Neuronal stem cell (in vitro differentiated cells): ENCODE results near the gene DMAC2.
A peak's percentile ranks its signal among the peaks of the same experiment; 100 is the strongest.

Source experiments
- DNase-seq: peaks from one replicate; pipeline ENCODE4 v3.0.0-alpha.2; 2013; ENCODE audit warnings: low spot score
- H2AFZ ChIP-seq: one replicate; pipeline ENCODE4 v1.6.1; 2013; ENCODE audit warnings: mild to moderate bottlenecking, low read length, inconsistent platforms
- H2AK5ac ChIP-seq: 2 replicates; pipeline ENCODE4 v1.6.1; 2013; ENCODE audit warnings: low read depth, mild to moderate bottlenecking, inconsistent platforms, low read length, moderate library complexity, mixed read lengths
- H2BK120ac ChIP-seq: 2 replicates; pipeline ENCODE4 v1.6.1; 2013; ENCODE audit warnings: low read depth, mild to moderate bottlenecking, inconsistent platforms, low read length, moderate library complexity, mixed read lengths
- H2BK12ac ChIP-seq: one replicate; pipeline ENCODE4 v1.6.1; 2013; ENCODE audit warnings: low read length, inconsistent platforms
- H2BK15ac ChIP-seq: 2 replicates; pipeline ENCODE4 v1.6.1; 2013; ENCODE audit warnings: mild to moderate bottlenecking, low read length, inconsistent platforms, mixed read lengths
- H2BK5ac ChIP-seq: one replicate; pipeline ENCODE4 v1.6.1; 2013; ENCODE audit warnings: inconsistent platforms, mild to moderate bottlenecking, low read length, moderate library complexity
- H3K14ac ChIP-seq: one replicate; pipeline ENCODE4 v1.6.1; 2013; ENCODE audit warnings: low read length, inconsistent platforms
- H3K18ac ChIP-seq: 2 replicates; pipeline ENCODE4 v1.6.1; 2013; ENCODE audit warnings: low read length, inconsistent platforms
- H3K23ac ChIP-seq: 2 replicates; pipeline ENCODE4 v1.6.1; 2013; ENCODE audit warnings: low read depth, mild to moderate bottlenecking, mixed read lengths, low read length, inconsistent platforms; ENCODE audit not compliant: poor library complexity
- H3K27ac ChIP-seq: replicated peaks from 3 replicates; pipeline ENCODE4 v1.5.1; 2013; ENCODE audit warnings: low read length, inconsistent platforms
- H3K27me3 ChIP-seq, 3 experiments: 2 replicates each; pipeline ENCODE4 v1.6.1; 2013; ENCODE audit warnings: low read length in 3 of 3, mild to moderate bottlenecking in 2 of 3, inconsistent platforms in 1 of 3, low read depth in 1 of 3, mixed read lengths in 1 of 3, moderate library complexity in 1 of 3; ENCODE audit not compliant: control insufficient read depth in 3 of 3, insufficient read depth in 3 of 3
- H3K36me3 ChIP-seq, 2 donors: replicated peaks in 1 of 2; 2 replicates each; pipeline ENCODE4 v1.6.1; 2013; ENCODE audit warnings: low read length in 2 of 2; ENCODE audit not compliant: control insufficient read depth in 2 of 2, insufficient read depth in 2 of 2
- H3K4ac ChIP-seq: 2 replicates; pipeline ENCODE4 v1.6.1; 2013; ENCODE audit warnings: inconsistent platforms, mild to moderate bottlenecking, low read length, moderate library complexity
- H3K4me1 ChIP-seq, 2 donors: 1 replicate in 1 of 2; 2 replicates in 1 of 2; pipeline ENCODE4 v1.6.1; 2013; ENCODE audit warnings: low read length in 2 of 2, low read depth in 1 of 2; ENCODE audit not compliant: control insufficient read depth in 2 of 2, insufficient read depth in 1 of 2
- H3K4me2 ChIP-seq: one replicate; pipeline ENCODE4 v1.6.1; 2013; ENCODE audit warnings: mild to moderate bottlenecking, low read length, inconsistent platforms; ENCODE audit not compliant: insufficient read depth, poor library complexity, severe bottlenecking
- H3K4me3 ChIP-seq, 2 donors: 2 replicates each; pipeline ENCODE4 v1.5.1; 2013; ENCODE audit warnings: low read length in 2 of 2, mild to moderate bottlenecking in 2 of 2, inconsistent platforms in 1 of 2, moderate library complexity in 1 of 2
- H3K79me1 ChIP-seq: one replicate; pipeline ENCODE4 v1.6.1; 2013; ENCODE audit warnings: low read depth, mild to moderate bottlenecking, inconsistent platforms, low read length, moderate library complexity
- H3K9ac ChIP-seq: one replicate; pipeline ENCODE4 v1.6.1; 2013; ENCODE audit warnings: mild to moderate bottlenecking, low read depth, low read length, inconsistent platforms; ENCODE audit not compliant: poor library complexity
- H3K9me3 ChIP-seq, 2 donors: replicated peaks in 1 of 2; 2 replicates each; pipeline versions ENCODE3 to v1.6.1; 2013; ENCODE audit warnings: low read length in 2 of 2, mild to moderate bottlenecking in 2 of 2, inconsistent platforms in 1 of 2, low read depth in 1 of 2, mixed read lengths in 1 of 2, moderate library complexity in 1 of 2; ENCODE audit not compliant: control insufficient read depth in 2 of 2, insufficient read depth in 1 of 2
- H4K8ac ChIP-seq: one replicate; pipeline ENCODE4 v1.6.1; 2013; ENCODE audit warnings: low read depth, mild to moderate bottlenecking, inconsistent platforms, low read length, moderate library complexity
- H4K91ac ChIP-seq: one replicate; pipeline ENCODE4 v1.6.1; 2013; ENCODE audit warnings: low read length, low read depth, mild to moderate bottlenecking, inconsistent platforms; ENCODE audit not compliant: poor library complexity
- WGBS, 2 donors: extraction: QIAGEN DNeasy Blood & Tissue Kit; methylation state at CpG; one replicate each; pipeline ENCODE4 v1.1.7; 2013; ENCODE audit warnings: missing lambda C conversion rate in 2 of 2, mixed read lengths in 1 of 2; ENCODE audit not compliant: insufficient read length in 2 of 2, insufficient replicate concordance in 1 of 2; ENCODE audit errors: extremely low coverage in 2 of 2; 5-methylcytosine and 5-hydroxymethylcytosine counted together

The DMAC2 gene

GRCh38 chr19:41441321-41441945 is 1.7 kb upstream of the DMAC2 start:
- WGBS, 2 donors = no CpG with 5 or more reads among the region's 15 CpGs
- no peak overlapping the region for H2BK120ac ChIP-seq
- no peak overlapping the region for H2BK15ac ChIP-seq
- DNase-seq = no peak
- no peak overlapping the region for H3K23ac ChIP-seq
- no peak overlapping the region for H3K4ac ChIP-seq
- H2BK5ac ChIP-seq = no peak overlapping the region
- H3K27me3 ChIP-seq = peaks cover 0 to 9% (median 0%) of the 10 kb centered on the region in 3 experiments
- H3K27ac ChIP-seq = no peak overlapping the region
- H2AFZ ChIP-seq = no peak overlapping the region
- no peaks in the 10 kb centered on the region for H3K79me1 ChIP-seq
- H4K91ac ChIP-seq = no peak overlapping the region
- H3K4me2 ChIP-seq = no peak overlapping the region
- no peak overlapping the region for H4K8ac ChIP-seq
- H3K9ac ChIP-seq = peak overlapping the region; percentile 9
- H2AK5ac ChIP-seq = no peak overlapping the region
- no peaks in the 10 kb centered on the region for H3K4me1 ChIP-seq
- no peak overlapping the region for H3K18ac ChIP-seq
- H3K14ac ChIP-seq = no peak overlapping the region
- no peak overlapping the region for H2BK12ac ChIP-seq
- peaks cover 8 to 14% of the 10 kb centered on the region in 2 donors for H3K36me3 ChIP-seq
- H3K9me3 ChIP-seq = peaks cover 0 to 2% of the 10 kb centered on the region in 2 donors
- no peak overlapping the region for H3K4me3 ChIP-seq

DNA sequence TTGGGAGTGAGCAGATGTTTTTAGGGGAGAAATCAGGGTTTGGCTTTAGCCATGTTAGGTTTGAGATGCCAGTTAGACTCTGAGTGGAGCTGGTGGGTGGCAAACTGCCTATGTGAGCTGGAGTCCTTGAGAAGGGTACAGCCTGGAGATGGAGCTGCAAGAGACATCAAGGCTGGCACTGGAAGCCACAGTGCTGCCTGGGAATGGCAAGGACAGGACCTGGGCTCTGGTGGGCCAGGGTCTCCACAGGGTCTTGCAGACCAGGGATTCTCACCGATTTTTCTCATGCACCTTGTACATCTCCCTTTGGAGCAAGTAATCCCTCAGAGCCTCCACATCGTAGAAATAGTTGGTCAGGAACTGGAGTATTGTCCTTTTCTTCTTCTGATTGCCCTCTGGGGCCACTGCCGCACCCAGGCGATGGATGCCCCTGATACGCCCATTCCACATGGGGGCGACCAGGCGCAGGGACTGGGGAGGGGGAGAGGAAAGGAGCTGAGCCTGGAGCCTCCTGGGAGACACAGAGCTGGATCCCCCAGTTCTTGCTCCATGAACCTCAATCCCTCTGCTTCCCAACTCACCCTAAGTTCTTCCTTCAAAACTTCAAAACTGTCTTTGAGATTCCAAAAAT is 1.7 kb downstream of the DMAC2 start:
- Histone ChIP-seq H3K4ac (no peak overlapping the region), H3K4me1 (no peaks in the 10 kb centered on the region), H3K9me3 (peaks cover 0 to 2% of the 10 kb centered on the region in 2 donors), H2BK5ac (no peak overlapping the region), H2BK15ac (no peak overlapping the region), H4K91ac (no peak overlapping the region), H2AFZ (no peak overlapping the region), H3K4me3 (no peak overlapping the region), H3K79me1 (no peaks in the 10 kb centered on the region), H2AK5ac (no peak overlapping the region), H3K36me3 (peaks cover 17 to 27% of the 10 kb centered on the region in 2 donors), H4K8ac (no peak overlapping the region), H3K18ac (no peak overlapping the region), H3K4me2 (no peak overlapping the region), H3K27ac (no peak overlapping the region), H3K14ac (no peak overlapping the region), H3K9ac (no peak overlapping the region), H2BK120ac (no peak overlapping the region), H2BK12ac (no peak overlapping the region), H3K23ac (no peak overlapping the region), H3K27me3 (no peaks in the 10 kb centered on the region)
- no peak for DNase-seq
- no CpG with 5 or more reads among the region's 7 CpGs for WGBS, 2 donors

DNA sequence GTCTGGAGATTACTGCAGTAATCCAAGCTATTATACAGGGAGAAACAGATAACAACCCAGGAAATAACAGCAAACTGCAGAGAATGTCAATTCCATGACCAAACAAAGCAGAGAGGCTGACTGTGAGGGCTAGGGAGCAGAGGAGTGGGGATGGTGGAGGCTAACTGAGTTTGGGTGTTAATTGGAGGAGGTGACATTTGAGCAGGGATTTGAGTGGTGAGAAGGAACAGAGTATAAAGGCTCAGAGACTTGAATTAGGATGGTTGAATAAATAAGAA is 3.1 kb downstream of the DMAC2 start:
- H3K4me2 ChIP-seq = no peak overlapping the region
- H3K4me1 ChIP-seq = no peaks in the 10 kb centered on the region
- no peaks in the 10 kb centered on the region for H3K27me3 ChIP-seq
- no peak overlapping the region for H2AFZ ChIP-seq
- H3K4ac ChIP-seq = no peak overlapping the region
- H2AK5ac ChIP-seq = no peak overlapping the region
- H3K36me3 ChIP-seq = peaks cover 31 to 42% of the 10 kb centered on the region in 2 donors
- H3K79me1 ChIP-seq = peaks cover 5% of the 10 kb centered on the region
- H3K14ac ChIP-seq = no peak overlapping the region
- H2BK120ac ChIP-seq = no peak overlapping the region
- no peak overlapping the region for H3K27ac ChIP-seq
- no peak overlapping the region for H4K91ac ChIP-seq
- no peak overlapping the region for H3K4me3 ChIP-seq
- H4K8ac ChIP-seq = no peak overlapping the region
- no peak for DNase-seq
- no peak overlapping the region for H3K23ac ChIP-seq
- no peak overlapping the region for H2BK15ac ChIP-seq
- peaks cover 0 to 2% of the 10 kb centered on the region in 2 donors for H3K9me3 ChIP-seq
- no peak overlapping the region for H3K9ac ChIP-seq
- no peak overlapping the region for H2BK12ac ChIP-seq
- no peak overlapping the region for H3K18ac ChIP-seq
- H2BK5ac ChIP-seq = no peak overlapping the region

DNA sequence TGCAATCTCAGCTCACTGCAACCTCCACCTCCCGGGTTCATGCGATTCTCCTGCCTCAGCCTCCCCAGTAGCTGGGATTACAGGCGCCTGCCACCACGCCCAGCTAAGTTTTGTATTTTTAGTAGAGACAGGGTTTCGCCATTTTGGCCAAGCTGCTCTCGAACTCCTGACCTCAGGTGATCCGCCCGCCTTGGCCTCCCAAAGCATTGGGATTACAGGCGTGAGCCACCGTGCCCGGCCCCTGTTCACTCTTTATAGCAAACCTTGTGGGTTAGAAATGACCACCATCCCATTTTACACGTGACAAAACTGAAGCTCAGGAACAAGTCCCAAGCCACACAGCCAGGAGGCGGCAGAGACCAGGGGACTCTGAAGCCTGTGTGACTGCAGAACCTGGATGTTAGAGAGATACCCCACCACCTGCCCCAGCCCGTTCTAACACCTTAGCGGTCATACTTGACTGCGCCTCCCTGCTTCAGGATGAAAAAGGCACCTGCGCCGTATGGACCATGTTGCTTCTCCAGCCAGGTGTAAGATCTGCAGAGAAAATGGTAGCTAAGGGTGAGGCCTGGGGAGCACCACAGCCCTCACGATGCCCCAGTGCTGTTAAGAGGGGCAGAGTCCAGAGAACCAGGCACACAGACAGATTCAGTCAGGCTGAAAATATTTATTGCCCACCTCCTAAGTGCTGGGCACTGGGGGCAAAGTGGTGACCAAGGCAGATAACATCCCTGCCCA is 3.6 kb downstream of the DMAC2 start:
- no peak overlapping the region for H2BK12ac ChIP-seq
- no peaks in the 10 kb centered on the region for H3K27me3 ChIP-seq
- H4K8ac ChIP-seq = no peak overlapping the region
- no peak overlapping the region for H3K18ac ChIP-seq
- H3K23ac ChIP-seq = no peak overlapping the region
- H3K4ac ChIP-seq = no peak overlapping the region
- no peak for DNase-seq
- H3K4me1 ChIP-seq = no peaks in the 10 kb centered on the region
- peaks cover 0 to 2% of the 10 kb centered on the region in 2 donors for H3K9me3 ChIP-seq
- no peak overlapping the region for H3K9ac ChIP-seq
- H2BK120ac ChIP-seq = no peak overlapping the region
- no peak overlapping the region for H3K27ac ChIP-seq
- H2AK5ac ChIP-seq = no peak overlapping the region
- H3K79me1 ChIP-seq = peaks cover 5% of the 10 kb centered on the region
- no peak overlapping the region for H2AFZ ChIP-seq
- no peak overlapping the region for H2BK5ac ChIP-seq
- H3K4me3 ChIP-seq = no peak overlapping the region
- no CpG with 5 or more reads among the region's 19 CpGs for WGBS, 2 donors
- H3K14ac ChIP-seq = no peak overlapping the region
- H3K36me3 ChIP-seq = peaks cover 36 to 47% of the 10 kb centered on the region in 2 donors
- no peak overlapping the region for H4K91ac ChIP-seq
- H3K4me2 ChIP-seq = no peak overlapping the region
- no peak overlapping the region for H2BK15ac ChIP-seq
